ENCODE data around the gene FEV.

- TF ChIP-seq, protein P1, sequence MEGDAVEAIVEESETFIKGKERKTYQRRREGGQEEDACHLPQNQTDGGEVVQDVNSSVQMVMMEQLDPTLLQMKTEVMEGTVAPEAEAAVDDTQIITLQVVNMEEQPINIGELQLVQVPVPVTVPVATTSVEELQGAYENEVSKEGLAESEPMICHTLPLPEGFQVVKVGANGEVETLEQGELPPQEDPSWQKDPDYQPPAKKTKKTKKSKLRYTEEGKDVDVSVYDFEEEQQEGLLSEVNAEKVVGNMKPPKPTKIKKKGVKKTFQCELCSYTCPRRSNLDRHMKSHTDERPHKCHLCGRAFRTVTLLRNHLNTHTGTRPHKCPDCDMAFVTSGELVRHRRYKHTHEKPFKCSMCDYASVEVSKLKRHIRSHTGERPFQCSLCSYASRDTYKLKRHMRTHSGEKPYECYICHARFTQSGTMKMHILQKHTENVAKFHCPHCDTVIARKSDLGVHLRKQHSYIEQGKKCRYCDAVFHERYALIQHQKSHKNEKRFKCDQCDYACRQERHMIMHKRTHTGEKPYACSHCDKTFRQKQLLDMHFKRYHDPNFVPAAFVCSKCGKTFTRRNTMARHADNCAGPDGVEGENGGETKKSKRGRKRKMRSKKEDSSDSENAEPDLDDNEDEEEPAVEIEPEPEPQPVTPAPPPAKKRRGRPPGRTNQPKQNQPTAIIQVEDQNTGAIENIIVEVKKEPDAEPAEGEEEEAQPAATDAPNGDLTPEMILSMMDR (IDR thresholded peaks at IDR 0.05 in 8 of 11, conservative IDR thresholded peaks at IDR 0.05 in 3 of 11): peak in 1 of 11 experiments; percentile 19
- no peak for TF ChIP-seq POLR2A (IDR thresholded peaks at IDR 0.05)
Measured at GRCh38 chr2:219003267-219003634, 18.3 kb upstream of the FEV start.
